Activated CD8-positive, alpha-beta T cell treated with anti-CD3 and anti-CD28 coated beads, Interleukin-2, amount 10 ng/mL, durations not matched to agents 7 days and 5 days (primary cell): Measurements from ENCODE around the gene NT5M. TPM values are rescaled to one million over a fixed set of nuclear protein-coding genes. Genes with fewer than 3 reads are reported as not detected.
"Not testable (repeated sequence)": the region's sequence is repeated elsewhere in the genome, so short reads cannot be mapped to it uniquely, and the experiment has no call there.

Experiments
- ATAC-seq: fragments of 150-1000 bp; cut with Tn5 transposase; one replicate; pipeline ENCODE4 v1.10.0; 2021; ENCODE audit warnings: moderate library complexity
- CTCF ChIA-PET: fragments of 350-600 bp; sonication (Branson Sonifier 250); formaldehyde crosslinking; loops from one replicate; lab custom pipeline; 2021; ENCODE audit warnings: antibody characterized with exemption; lab: Charles Lee
- POLR2A ChIA-PET: fragments of 350-600 bp; sonication (Branson Sonifier 250); formaldehyde crosslinking; loops from one replicate; lab custom pipeline; 2021; ENCODE audit warnings: antibody characterized with exemption; lab: Charles Lee
- DNase-seq: peaks from one replicate; pipeline ENCODE4 v3.0.0-alpha.2; 2020
- H3K27ac Mint-ChIP-seq: one replicate; pipeline ENCODE4 v1.8.0; 2021; ENCODE audit warnings: mild to moderate bottlenecking, mixed read lengths
- H3K27me3 Mint-ChIP-seq: one replicate; pipeline ENCODE4 v1.8.0; 2021; ENCODE audit warnings: low read depth, mixed read lengths
- H3K36me3 Mint-ChIP-seq: one replicate; pipeline ENCODE4 v1.8.0; 2021; ENCODE audit warnings: low read depth, mixed read lengths
- H3K4me1 Mint-ChIP-seq: one replicate; pipeline ENCODE4 v1.8.0; 2021; ENCODE audit warnings: low read depth, mixed read lengths
- H3K4me3 Mint-ChIP-seq: one replicate; pipeline ENCODE4 v1.8.0; 2021; ENCODE audit warnings: mild to moderate bottlenecking, mixed read lengths
- H3K9me3 Mint-ChIP-seq: one replicate; pipeline ENCODE4 v1.8.0; 2022; ENCODE audit warnings: mixed read lengths; ENCODE audit not compliant: insufficient read depth
- total RNA-seq, 2 experiments: library from RNA; stranded (reverse); gene quantifications; one replicate each; pipeline ENCODE4 v1.2.3, GENCODE V29; 2021

NT5M gene
- 1 to 10 TPM; 8.3 to 9.0 TPM for total RNA-seq

DNA sequence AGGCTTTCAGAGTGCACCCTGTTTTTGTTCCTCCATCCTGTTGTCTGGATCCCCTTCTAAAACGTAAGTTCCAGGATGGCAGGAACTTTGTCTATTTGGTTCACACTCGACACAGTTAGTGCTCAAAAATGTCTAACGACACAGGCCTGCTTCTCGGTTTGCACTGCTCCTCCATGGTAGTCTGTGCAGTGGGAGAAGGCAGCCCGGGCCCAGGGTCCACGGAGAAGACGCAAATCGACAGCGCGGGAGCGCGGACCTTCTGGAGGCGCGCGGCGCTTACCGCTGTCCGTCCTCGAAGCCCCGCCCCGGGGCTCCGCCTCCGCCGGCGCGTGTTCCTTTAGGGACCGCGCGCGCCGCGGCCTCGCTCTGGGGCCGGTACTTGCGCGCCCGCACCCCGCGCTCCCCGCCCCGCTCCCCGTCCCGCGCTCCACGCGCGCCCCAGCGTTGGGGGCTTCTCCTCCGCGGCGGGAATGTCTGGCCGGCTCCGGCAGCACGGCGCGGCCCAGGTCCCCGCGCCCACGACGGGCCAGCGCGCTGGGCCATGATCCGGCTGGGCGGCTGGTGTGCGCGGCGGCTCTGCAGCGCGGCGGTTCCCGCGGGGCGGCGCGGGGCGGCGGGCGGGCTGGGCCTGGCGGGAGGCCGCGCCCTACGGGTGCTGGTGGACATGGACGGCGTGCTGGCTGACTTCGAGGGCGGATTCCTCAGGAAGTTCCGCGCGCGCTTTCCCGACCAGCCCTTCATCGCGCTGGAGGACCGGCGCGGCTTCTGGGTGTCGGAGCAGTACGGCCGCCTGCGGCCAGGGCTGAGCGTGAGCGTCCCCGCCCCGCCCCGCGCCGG, at the start of gene NT5M:
Gene NT5M, plus strand, starts transcription at position 364 of the 837 bp plus-strand sequence. Its CDS starts 178 bp downstream, at position 542.
- H3K9me3 Mint-ChIP-seq = no peaks in the 10 kb centered on the region
- peak; percentile 81 for ATAC-seq
- H3K27me3 Mint-ChIP-seq = no peaks in the 10 kb centered on the region
- peak within 1 kb of the TSS; percentile 94 for H3K27ac Mint-ChIP-seq
- DNase-seq = peak; percentile 79
- peaks cover 6% of the 10 kb centered on the region for H3K36me3 Mint-ChIP-seq
- ChIA-PET CTCF (interaction anchor here (1.5 kb wide), 1 partner anchor 19 kb away, joined by 4 read pairs; no protein-coding TSS in a partner anchor), POLR2A (interaction anchor here (3.8 kb wide), 1 partner anchor 23 kb away, joined by 33 read pairs; the partner anchor contains the start of gene COPS3)
- H3K4me1 Mint-ChIP-seq = peaks cover 48% of the 10 kb centered on the region
- H3K4me3 Mint-ChIP-seq = peak within 1 kb of the TSS; percentile 93

DNA sequence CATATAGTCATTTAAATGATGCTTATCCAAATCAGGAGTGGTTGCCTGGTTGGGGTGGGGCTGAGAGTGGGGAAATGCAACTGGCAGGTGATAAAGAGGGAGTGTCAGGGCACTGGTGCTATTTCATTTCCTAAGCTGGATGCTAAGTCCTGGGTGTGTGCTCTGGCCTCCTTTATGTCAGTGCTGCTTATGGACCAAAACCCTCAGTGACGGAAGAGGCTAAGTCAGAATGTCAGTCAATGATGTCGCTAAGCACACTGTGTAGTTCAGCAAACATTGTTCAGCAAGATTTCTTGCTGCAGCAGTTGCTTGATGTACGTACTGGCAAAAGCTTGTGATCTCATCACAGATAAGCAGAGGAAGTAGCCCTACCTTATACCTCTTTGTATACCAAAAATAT, 49.8 kb upstream of the NT5M start:
- no peaks in the 10 kb centered on the region for H3K9me3 Mint-ChIP-seq
- H3K4me3 Mint-ChIP-seq = no peak overlapping the region
- ChIA-PET CTCF (interaction anchor here (1.7 kb wide), 1 partner anchor 17 kb away, joined by 10 read pairs; no protein-coding TSS in a partner anchor), POLR2A (no interaction called here)
- peak overlapping the region; percentile 3 for H3K27ac Mint-ChIP-seq
- no peak for ATAC-seq
- no peaks in the 10 kb centered on the region for H3K27me3 Mint-ChIP-seq
- peaks cover 54% of the 10 kb centered on the region for H3K36me3 Mint-ChIP-seq
- no peak for DNase-seq
- no peaks in the 10 kb centered on the region for H3K4me1 Mint-ChIP-seq

DNA sequence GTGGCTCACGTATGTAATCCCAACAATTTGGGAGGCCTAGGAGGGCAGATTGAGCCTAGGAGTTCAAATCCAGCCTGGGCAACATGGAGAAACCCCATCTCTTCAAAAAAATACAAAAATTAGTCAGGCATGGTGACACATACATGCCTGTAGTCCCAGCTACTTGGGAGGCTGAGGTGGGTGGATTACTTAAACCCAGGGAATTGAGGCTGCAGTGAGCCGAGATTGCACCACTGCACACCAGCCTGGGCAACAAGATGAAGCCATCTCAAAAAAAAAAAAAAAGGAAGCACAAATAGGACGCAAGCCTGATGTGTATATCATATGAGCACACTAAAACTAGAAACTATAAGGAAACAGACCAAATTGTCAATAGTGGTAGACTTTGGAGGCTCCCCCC, 49.1 kb upstream of the NT5M start:
- CTCF ChIA-PET = interaction anchor here (1.7 kb wide), 1 partner anchor 16 kb away, joined by 10 read pairs; no protein-coding TSS in a partner anchor
- H3K9me3 Mint-ChIP-seq = no peaks in the 10 kb centered on the region
- POLR2A ChIA-PET = no interaction called here
- H3K27ac Mint-ChIP-seq = no peak overlapping the region
- peaks cover 56% of the 10 kb centered on the region for H3K36me3 Mint-ChIP-seq
- DNase-seq (no peak), ATAC-seq (no peak)
- no peak overlapping the region for H3K4me3 Mint-ChIP-seq
- H3K4me1 Mint-ChIP-seq = no peaks in the 10 kb centered on the region
- H3K27me3 Mint-ChIP-seq = no peaks in the 10 kb centered on the region

DNA sequence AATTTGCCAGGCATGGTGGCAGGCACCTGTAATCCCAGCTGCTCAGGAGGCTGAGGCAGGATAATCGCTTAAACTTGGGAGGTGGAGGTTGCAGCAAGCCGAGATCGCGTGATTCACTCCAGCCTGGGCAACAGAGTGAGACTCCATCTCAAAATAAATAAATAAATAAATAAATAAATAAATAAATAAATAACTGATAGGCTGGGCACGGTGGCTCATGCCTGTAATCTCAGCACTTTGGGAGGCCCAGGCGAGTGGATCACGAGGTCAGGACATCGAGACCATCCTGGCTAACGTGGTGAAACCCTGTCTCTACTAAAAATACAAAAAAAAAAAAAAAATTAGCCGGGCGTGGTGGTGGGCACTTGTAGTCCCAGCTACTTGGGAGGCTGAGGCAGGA, 47.5 kb upstream of the NT5M start:
- H3K4me1 Mint-ChIP-seq, H3K27me3 Mint-ChIP-seq, H3K4me3 Mint-ChIP-seq, H3K27ac Mint-ChIP-seq, POLR2A ChIA-PET, DNase-seq, ATAC-seq, H3K9me3 Mint-ChIP-seq: not testable (repeated sequence)
- peaks cover 60% of the 10 kb centered on the region for H3K36me3 Mint-ChIP-seq
- CTCF ChIA-PET = interaction anchor here (1.2 kb wide), 1 partner anchor 14 kb away, joined by 7 read pairs; no protein-coding TSS in a partner anchor

DNA sequence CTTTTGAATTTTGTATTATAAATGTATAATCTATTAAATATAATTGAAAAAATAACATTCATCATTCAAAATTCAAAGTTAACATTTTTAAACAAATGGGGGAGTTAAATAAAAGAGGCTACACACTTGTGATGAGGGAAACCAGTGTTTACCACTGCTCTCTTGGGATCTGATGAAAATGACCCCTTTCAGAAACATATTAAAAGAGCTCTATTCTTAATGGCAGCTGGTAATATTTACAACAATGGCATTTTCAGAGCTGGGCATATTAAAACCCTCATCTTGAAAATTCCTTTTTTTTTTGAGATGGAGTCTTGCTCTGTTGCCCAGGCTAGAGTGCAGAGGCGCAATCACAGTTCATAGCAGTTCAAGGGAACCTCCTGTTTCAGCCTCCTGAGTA, 46.9 kb upstream of the NT5M start:
- Mint-ChIP-seq H3K27me3 (no peaks in the 10 kb centered on the region), H3K4me3 (no peak overlapping the region), H3K27ac (no peak overlapping the region), H3K36me3 (peaks cover 63% of the 10 kb centered on the region), H3K9me3 (no peaks in the 10 kb centered on the region), H3K4me1 (no peaks in the 10 kb centered on the region)
- ChIA-PET CTCF (interaction anchor here (1.2 kb wide), 1 partner anchor 14 kb away, joined by 7 read pairs; no protein-coding TSS in a partner anchor), POLR2A (no interaction called here)
- no peak for DNase-seq
- ATAC-seq = no peak

DNA sequence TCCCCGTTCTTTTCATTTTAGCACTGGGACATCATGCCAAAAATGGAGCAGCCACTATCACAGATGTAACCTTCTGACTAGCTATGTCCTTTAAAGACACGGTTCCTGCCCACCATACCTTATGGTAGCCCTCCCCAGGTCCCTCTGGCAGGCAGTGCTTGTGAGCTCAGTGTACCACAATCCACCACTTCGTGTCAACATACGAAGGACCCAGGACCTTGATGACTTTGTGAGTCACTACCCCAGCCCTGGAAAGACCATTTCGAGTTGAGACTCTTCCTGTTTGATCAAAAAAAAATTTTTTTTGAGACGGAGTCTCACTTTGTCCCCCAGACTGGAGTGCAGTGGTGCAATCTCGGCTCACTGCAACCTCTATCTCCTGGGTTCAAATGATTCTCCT, 45.2 kb upstream of the NT5M start:
- CTCF ChIA-PET = interaction anchor here (1.2 kb wide), 1 partner anchor 11 kb away, joined by 3 read pairs; no protein-coding TSS in a partner anchor
- ATAC-seq (no peak), DNase-seq (no peak)
- Mint-ChIP-seq H3K36me3 (peaks cover 68% of the 10 kb centered on the region), H3K4me3 (no peak overlapping the region), H3K27ac (peak overlapping the region; percentile 52), H3K4me1 (no peaks in the 10 kb centered on the region), H3K27me3 (no peaks in the 10 kb centered on the region), H3K9me3 (no peaks in the 10 kb centered on the region)
- POLR2A ChIA-PET = no interaction called here

DNA sequence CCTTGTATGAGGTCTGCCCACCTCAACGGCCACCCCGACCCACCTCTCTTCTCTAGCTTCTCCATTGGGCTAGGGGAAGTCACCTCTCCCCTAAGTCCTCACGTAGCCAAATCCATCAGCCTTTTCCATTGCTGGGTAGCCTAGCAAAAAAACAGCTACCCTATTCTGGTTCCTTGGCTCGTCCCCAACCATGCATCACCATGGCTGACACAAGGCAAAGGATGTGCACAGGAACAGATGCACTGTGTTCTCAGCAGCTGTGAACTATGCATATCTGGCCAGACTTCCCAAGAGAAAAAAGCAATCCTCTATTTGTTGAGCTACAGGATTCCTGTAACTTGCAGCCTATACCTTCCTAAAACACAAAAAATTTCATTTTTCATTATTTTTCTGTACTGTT, 44.2 kb upstream of the NT5M start:
- Mint-ChIP-seq H3K27me3 (no peaks in the 10 kb centered on the region), H3K27ac (peak overlapping the region; percentile 9), H3K9me3 (no peaks in the 10 kb centered on the region), H3K4me3 (no peak overlapping the region), H3K4me1 (no peaks in the 10 kb centered on the region), H3K36me3 (peaks cover 66% of the 10 kb centered on the region)
- ChIA-PET POLR2A (no interaction called here), CTCF (interaction anchor here (0.8 to 1.2 kb wide), 3 partner anchors 12 to 96 kb away, joined by 3 to 4 read pairs (median 4); no protein-coding TSS in a partner anchor)
- ATAC-seq (no peak), DNase-seq (no peak)

DNA sequence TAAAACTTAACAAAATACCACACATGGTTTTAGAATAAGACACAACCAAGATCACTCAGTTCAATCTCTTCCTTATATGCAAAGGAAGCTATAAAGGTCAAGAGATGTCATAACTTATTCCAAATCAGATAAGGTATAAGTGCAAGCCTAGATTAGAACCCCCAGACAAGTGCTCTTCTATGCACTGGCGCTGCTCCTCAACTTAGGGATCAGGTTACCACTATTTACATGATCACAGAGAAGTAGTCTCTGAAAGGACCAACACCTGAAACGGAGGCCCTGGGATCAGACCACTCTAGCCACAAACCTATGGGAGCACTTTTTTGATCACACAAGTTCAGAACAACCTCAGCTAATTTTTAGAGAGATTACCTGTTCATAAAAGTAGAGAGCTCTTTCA, 38.7 kb upstream of the NT5M start:
- Mint-ChIP-seq H3K36me3 (peaks cover 57% of the 10 kb centered on the region), H3K9me3 (no peaks in the 10 kb centered on the region), H3K4me3 (no peak overlapping the region), H3K27ac (no peak overlapping the region), H3K27me3 (no peaks in the 10 kb centered on the region), H3K4me1 (no peaks in the 10 kb centered on the region)
- CTCF ChIA-PET = interaction anchor here (0.7 to 0.8 kb wide), 2 partner anchors 16 to 123 kb away, joined by 3 read pairs; no protein-coding TSS in a partner anchor
- no peak for ATAC-seq
- POLR2A ChIA-PET = no interaction called here
- no peak for DNase-seq

DNA sequence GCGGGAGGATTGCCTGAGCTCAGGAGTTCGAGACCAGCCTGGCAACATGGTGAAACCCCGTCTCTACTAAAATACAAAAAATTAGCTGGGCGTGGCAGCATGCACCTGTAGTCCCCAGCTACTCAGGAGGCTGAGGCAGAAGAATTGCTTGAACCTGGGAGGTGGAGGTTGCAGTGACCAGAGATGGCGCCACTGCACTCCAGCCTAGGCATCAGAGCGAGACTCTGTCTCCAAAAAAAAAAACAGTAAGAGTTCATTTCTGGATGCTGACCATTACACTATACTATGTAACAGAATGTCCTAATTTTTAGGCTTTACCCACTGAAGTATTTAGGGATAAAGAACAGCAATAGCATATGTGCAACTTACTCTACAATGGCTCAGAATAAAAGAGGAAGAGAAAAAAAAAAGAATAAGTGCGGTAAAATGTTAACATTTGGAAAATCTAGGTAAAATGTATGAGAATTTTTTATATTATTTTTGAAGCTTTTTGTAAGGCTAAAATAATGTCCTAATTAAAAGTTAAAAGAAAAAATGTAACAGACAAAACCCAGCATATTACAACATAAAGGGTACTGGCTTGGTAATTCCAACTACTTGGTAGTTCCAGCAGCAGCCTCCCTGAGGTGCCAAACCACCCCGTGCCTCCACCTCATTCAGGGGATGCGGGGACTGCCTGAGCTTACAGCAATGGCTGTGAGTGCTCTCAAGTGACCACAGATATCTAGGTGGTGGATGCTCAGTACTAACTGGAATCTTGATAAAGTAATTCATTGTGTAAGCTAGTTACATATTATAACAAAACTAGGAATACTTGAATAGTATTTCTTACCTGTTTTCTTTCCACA, 33.0 kb upstream of the NT5M start:
- peak; percentile 44 for DNase-seq
- Mint-ChIP-seq H3K4me3 (no peak overlapping the region), H3K27me3 (no peaks in the 10 kb centered on the region), H3K27ac (no peak overlapping the region), H3K36me3 (peaks cover 49% of the 10 kb centered on the region), H3K9me3 (no peaks in the 10 kb centered on the region), H3K4me1 (peaks cover 2% of the 10 kb centered on the region)
- POLR2A ChIA-PET = interaction anchor here (0.6 to 1.2 kb wide), 2 partner anchors 11 to 21 kb away, joined by 3 to 5 read pairs; partner anchors contain the start of gene COPS3
- no peak for ATAC-seq
- CTCF ChIA-PET = interaction anchor here (0.6 to 4.5 kb wide), 16 partner anchors 8 to 271 kb away, joined by 3 to 39 read pairs (median 4); partner anchors contain the start of genes COPS3 and FLCN

DNA sequence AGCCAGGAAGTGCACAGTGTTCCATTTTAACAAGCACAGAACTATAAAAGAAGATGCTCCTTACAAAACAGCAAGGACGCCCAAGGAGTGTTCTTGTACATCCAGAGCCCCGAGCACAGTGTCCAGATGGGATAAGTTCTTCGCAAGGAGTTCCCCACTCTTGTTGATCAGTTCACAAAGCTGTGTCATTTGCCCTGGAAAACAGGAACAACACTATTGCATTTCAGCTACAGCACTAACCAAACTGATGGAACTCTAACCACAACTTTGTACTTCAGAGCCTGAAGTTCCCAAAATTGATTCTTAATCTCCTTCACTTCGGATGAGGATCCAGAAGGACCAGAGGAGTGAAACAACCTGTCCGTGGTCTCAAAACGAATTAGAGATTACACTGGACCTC, 27.2 kb upstream of the NT5M start:
- Mint-ChIP-seq H3K4me3 (no peak overlapping the region), H3K27me3 (no peaks in the 10 kb centered on the region), H3K9me3 (no peaks in the 10 kb centered on the region), H3K36me3 (peaks cover 29% of the 10 kb centered on the region), H3K27ac (no peak overlapping the region), H3K4me1 (peaks cover 29% of the 10 kb centered on the region)
- ChIA-PET POLR2A (interaction anchor here (0.7 kb wide), 1 partner anchor 8 kb away, joined by 3 read pairs; no protein-coding TSS in a partner anchor), CTCF (interaction anchor here (1.1 to 2.9 kb wide), 3 partner anchors 8 to 120 kb away, joined by 3 to 10 read pairs (median 4); no protein-coding TSS in a partner anchor)
- DNase-seq (no peak), ATAC-seq (no peak)

DNA sequence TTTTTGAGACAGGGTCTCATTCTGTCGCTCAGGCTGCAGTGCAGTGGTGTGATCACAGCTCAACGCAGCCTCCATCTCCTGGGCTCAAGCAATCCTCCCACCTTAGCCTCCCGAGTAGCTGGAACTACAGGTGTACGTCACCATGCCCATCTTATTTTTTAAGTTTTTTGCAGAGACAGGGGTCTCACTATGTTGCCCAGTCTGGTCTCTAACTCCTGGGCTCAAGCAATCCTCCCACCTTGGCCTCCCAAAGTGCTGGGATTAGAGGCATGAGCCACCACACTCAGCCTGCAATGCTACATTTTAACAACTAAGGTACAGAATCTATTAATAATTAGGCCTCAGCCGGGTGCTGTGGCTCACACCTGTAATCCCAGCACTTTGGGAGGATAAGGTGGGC, 25.7 kb upstream of the NT5M start:
- H3K36me3 Mint-ChIP-seq = peaks cover 28% of the 10 kb centered on the region
- H3K27me3 Mint-ChIP-seq, H3K27ac Mint-ChIP-seq, DNase-seq, H3K9me3 Mint-ChIP-seq, POLR2A ChIA-PET, ATAC-seq, H3K4me3 Mint-ChIP-seq: not testable (repeated sequence)
- CTCF ChIA-PET = interaction anchor here (1.2 to 2.9 kb wide), 2 partner anchors 9 to 35 kb away, joined by 3 to 10 read pairs; no protein-coding TSS in a partner anchor
- peaks cover 42% of the 10 kb centered on the region for H3K4me1 Mint-ChIP-seq
